C4-2B (cell line): ENCODE results near the gene TLE5.

Experiments used
- H3K27ac ChIP-seq: fragments of 450-650 bp; 2 replicates; pipeline ENCODE4 v1.5.1; 2017
- CTCF ChIP-seq: fragments of 450-650 bp; conservative IDR thresholded peaks from 2 replicates; pipeline ENCODE4 v1.5.1; 2017; ENCODE audit warnings: mild to moderate bottlenecking
- ZFX ChIP-seq: fragments of 450-650 bp; IDR thresholded peaks from 2 replicates; pipeline ENCODE4 v1.6.1; 2017

Gene TLE5

GRCh38 chr19:3026768-3027167, 35.5 kb downstream of the TLE5 start:
- no peak for TF ChIP-seq ZFX
- TF ChIP-seq CTCF: no peak
- H3K27ac ChIP-seq: no peak overlapping the region

GRCh38 chr19:3025549-3025886, 36.8 kb downstream of the TLE5 start:
- H3K27ac ChIP-seq: no peak overlapping the region
- TF ChIP-seq CTCF (no peak), ZFX (no peak)

GRCh38 chr19:3024870-3025548, 37.3 kb downstream of the TLE5 start:
- no peak overlapping the region for H3K27ac ChIP-seq
- no peak for TF ChIP-seq ZFX

- no peak for TF ChIP-seq ZFX
- TF ChIP-seq CTCF: no peak
- no peak overlapping the region for H3K27ac ChIP-seq
Observed at GRCh38 chr19:3024509-3024869, 37.8 kb downstream of the TLE5 start.

- no peak for TF ChIP-seq CTCF
- TF ChIP-seq ZFX: no peak
Observed at GRCh38 chr19:3020321-3020960, 41.9 kb downstream of the TLE5 start.

GRCh38 chr19:3019211-3019854, 43.0 kb downstream of the TLE5 start:
- no peak for TF ChIP-seq CTCF
- TF ChIP-seq ZFX: no peak
- H3K27ac ChIP-seq: no peak overlapping the region

More at GRCh38 chr19:3020321-3020960, 41.9 kb downstream of the TLE5 start:
- no peak overlapping the region for H3K27ac ChIP-seq

GRCh38 chr19:3017923-3018322, 44.4 kb downstream of the TLE5 start:
- TF ChIP-seq ZFX (no peak), CTCF (no peak)
- no peak overlapping the region for H3K27ac ChIP-seq
